Endodermal cell (in vitro differentiated cells): ENCODE data around the gene DPP8. TPM values are rescaled to one million over a fixed set of nuclear protein-coding genes. Genes with fewer than 3 reads are reported as not detected.
A peak's percentile ranks its signal among the peaks of the same experiment; 100 is the strongest.

Experiments
- DNase-seq: peaks from one replicate; pipeline ENCODE4 v3.0.0-alpha.2; 2017
- H3K27ac ChIP-seq: 2 replicates; pipeline ENCODE4 v1.5.1; 2013; ENCODE audit warnings: mild to moderate bottlenecking, low read depth, low read length, moderate library complexity
- H3K27me3 ChIP-seq: 2 replicates; pipeline ENCODE4 v1.6.1; 2013; ENCODE audit warnings: mild to moderate bottlenecking, low read length, moderate library complexity; ENCODE audit not compliant: insufficient read depth, control insufficient read depth, poor library complexity, severe bottlenecking
- H3K36me3 ChIP-seq: 2 replicates; pipeline ENCODE4 v1.7.0; 2013; ENCODE audit warnings: mild to moderate bottlenecking, low read length, moderate library complexity; ENCODE audit not compliant: control insufficient read depth, insufficient read depth
- H3K4me1 ChIP-seq: one replicate; pipeline ENCODE4 v1.7.0; 2013; ENCODE audit warnings: low read length; ENCODE audit not compliant: control insufficient read depth, insufficient read depth
- H3K4me3 ChIP-seq: 2 replicates; pipeline ENCODE4 v1.5.1; 2013; ENCODE audit warnings: mild to moderate bottlenecking, low read length, moderate library complexity
- H3K9ac ChIP-seq: 2 replicates; pipeline ENCODE4 v1.6.1; 2013; ENCODE audit warnings: mild to moderate bottlenecking, low read length, moderate library complexity; ENCODE audit not compliant: poor library complexity, severe bottlenecking; ENCODE audit errors: extremely low read depth
- H3K9me3 ChIP-seq: 2 replicates; pipeline ENCODE4 v1.6.1; 2013; ENCODE audit warnings: mild to moderate bottlenecking, low read length, moderate library complexity; ENCODE audit not compliant: control insufficient read depth
- H3K27ac Mint-ChIP-seq: 2 replicates; pipeline ENCODE4 v1.8.0; 2020; ENCODE audit warnings: mixed read lengths
- H3K27me3 Mint-ChIP-seq: 2 replicates; pipeline ENCODE4 v1.8.0; 2021; ENCODE audit warnings: mild to moderate bottlenecking, mixed read lengths; ENCODE audit not compliant: insufficient read depth
- H3K36me3 Mint-ChIP-seq: 2 replicates; pipeline ENCODE4 v1.8.0; 2020; ENCODE audit warnings: low read depth, mixed read lengths
- H3K4me1 Mint-ChIP-seq: 2 replicates; pipeline ENCODE4 v1.8.0; 2020; ENCODE audit warnings: mixed read lengths
- H3K4me3 Mint-ChIP-seq: 2 replicates; pipeline ENCODE4 v1.8.0; 2020; ENCODE audit warnings: mild to moderate bottlenecking, moderate library complexity, mixed read lengths
- H3K9me3 Mint-ChIP-seq: 2 replicates; pipeline ENCODE4 v1.8.0; 2020; ENCODE audit warnings: mild to moderate bottlenecking, mixed read lengths
- WGBS, 2 experiments: methylation state at CpG; one replicate each; pipeline versions ENCODE4 v1.1.5 to v1.1.7; 2013; ENCODE audit warnings: missing lambda C conversion rate in 2 of 2, mixed read lengths in 1 of 2; ENCODE audit not compliant: insufficient coverage in 1 of 2, insufficient read length in 1 of 2; 5-methylcytosine and 5-hydroxymethylcytosine counted together
- total RNA-seq, 2 donors: library from RNA; stranded (reverse); fragmentation: NEBNext Ultra II Directional in 1 of 2; extraction: Animal tissue kit (Norgen Biotek cat#: 25700) in 1 of 2; gene quantifications; 2 replicates in 1 of 2; 3 replicates in 1 of 2; pipeline ENCODE4 v1.2.1, GENCODE V29; 2021
- TF ChIP-seq, protein P1 (sequence below): fragments of 200-600 bp; sonication (generic); conservative IDR thresholded peaks from 2 replicates; pipeline ENCODE4 v1.5.0; 2021; ENCODE audit warnings: antibody characterized with exemption, mild to moderate bottlenecking

The DPP8 gene
- total RNA-seq, 2 donors from 2014 or later = 31.8 to 34.9 TPM

DNA sequence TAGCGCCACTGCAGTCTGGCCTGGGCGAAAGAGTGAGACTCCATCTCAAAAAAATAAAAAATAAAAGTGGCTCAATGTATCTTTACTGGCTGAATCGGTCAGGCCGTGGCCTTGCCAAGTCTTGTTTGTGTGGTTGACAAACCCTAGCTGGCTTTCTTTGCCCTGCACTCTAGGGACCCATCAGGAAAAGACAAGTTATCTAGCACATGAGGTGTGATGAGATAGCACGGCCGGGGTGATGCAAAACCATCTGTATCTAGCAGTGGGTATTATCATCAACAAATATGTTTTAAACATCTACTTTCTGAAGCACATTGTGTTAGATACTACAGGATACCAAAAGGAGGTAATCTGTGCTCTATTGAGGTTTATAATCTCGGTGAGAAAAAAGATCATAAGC is 3.9 kb upstream of the DPP8 start:
- WGBS, 2 experiments = 71 to 84% methylated on average over 6 of the region's 7 CpGs
- H3K27ac ChIP-seq = no peak overlapping the region
- DNase-seq = peak; percentile 65
- no peaks in the 10 kb centered on the region for H3K9me3 ChIP-seq
- Mint-ChIP-seq H3K4me1 (peaks cover 8% of the 10 kb centered on the region), H3K9me3 (peaks cover 3% of the 10 kb centered on the region), H3K27ac (peak overlapping the region; percentile 9), H3K27me3 (peaks cover 6% of the 10 kb centered on the region), H3K4me3 (no peak overlapping the region), H3K36me3 (no peaks in the 10 kb centered on the region)
- H3K4me1 ChIP-seq = no peaks in the 10 kb centered on the region
- H3K36me3 ChIP-seq = no peaks in the 10 kb centered on the region
- H3K4me3 ChIP-seq = no peak overlapping the region
- no peak overlapping the region for H3K9ac ChIP-seq
- peaks cover 9% of the 10 kb centered on the region for H3K27me3 ChIP-seq
- TF ChIP-seq, protein P1, sequence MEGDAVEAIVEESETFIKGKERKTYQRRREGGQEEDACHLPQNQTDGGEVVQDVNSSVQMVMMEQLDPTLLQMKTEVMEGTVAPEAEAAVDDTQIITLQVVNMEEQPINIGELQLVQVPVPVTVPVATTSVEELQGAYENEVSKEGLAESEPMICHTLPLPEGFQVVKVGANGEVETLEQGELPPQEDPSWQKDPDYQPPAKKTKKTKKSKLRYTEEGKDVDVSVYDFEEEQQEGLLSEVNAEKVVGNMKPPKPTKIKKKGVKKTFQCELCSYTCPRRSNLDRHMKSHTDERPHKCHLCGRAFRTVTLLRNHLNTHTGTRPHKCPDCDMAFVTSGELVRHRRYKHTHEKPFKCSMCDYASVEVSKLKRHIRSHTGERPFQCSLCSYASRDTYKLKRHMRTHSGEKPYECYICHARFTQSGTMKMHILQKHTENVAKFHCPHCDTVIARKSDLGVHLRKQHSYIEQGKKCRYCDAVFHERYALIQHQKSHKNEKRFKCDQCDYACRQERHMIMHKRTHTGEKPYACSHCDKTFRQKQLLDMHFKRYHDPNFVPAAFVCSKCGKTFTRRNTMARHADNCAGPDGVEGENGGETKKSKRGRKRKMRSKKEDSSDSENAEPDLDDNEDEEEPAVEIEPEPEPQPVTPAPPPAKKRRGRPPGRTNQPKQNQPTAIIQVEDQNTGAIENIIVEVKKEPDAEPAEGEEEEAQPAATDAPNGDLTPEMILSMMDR = no peak

DNA sequence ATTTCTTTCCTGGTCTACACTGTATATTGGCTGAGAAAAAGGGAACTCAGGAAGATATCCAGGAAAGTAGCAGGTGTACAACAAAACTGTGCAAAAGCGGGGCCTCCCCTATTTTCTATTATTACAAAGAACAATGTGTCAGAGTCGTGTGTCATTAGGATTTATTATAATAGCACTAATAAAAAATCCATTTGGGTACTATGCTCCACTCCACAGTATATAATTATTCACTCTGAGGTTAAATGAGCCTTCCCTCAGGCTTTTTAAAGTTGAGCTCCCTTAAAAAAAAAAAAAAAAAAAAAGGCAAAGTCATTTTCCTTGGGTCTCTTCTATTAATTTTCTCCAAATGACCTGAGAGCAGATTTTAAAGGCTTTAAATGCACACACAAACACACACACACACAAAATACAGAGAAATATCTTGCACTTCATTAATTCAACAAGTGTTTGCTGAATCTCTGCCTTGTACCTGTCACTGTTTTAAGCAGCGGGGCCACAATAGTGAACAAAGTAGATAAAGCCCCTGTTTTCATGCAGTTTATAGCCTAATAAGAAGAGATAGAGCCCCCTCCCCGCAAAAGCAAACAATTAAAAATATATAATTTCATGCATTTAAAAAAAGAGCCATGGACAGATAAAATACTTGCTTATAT is 1.3 kb upstream of the DPP8 start:
- Mint-ChIP-seq H3K27me3 (peaks cover 6% of the 10 kb centered on the region), H3K4me3 (no peak overlapping the region), H3K27ac (no peak overlapping the region), H3K36me3 (peaks cover 11% of the 10 kb centered on the region), H3K4me1 (peaks cover 12% of the 10 kb centered on the region), H3K9me3 (peaks cover 3% of the 10 kb centered on the region)
- Histone ChIP-seq H3K27me3 (peaks cover 5% of the 10 kb centered on the region), H3K36me3 (peaks cover 17% of the 10 kb centered on the region), H3K4me1 (no peaks in the 10 kb centered on the region), H3K9me3 (no peaks in the 10 kb centered on the region), H3K9ac (no peak overlapping the region), H3K27ac (no peak overlapping the region), H3K4me3 (no peak overlapping the region)
- DNase-seq = no peak
- 100% methylated on average over 1 to 2 of the region's 4 CpGs for WGBS, 2 experiments
- TF ChIP-seq, protein P1 = no peak

DNA sequence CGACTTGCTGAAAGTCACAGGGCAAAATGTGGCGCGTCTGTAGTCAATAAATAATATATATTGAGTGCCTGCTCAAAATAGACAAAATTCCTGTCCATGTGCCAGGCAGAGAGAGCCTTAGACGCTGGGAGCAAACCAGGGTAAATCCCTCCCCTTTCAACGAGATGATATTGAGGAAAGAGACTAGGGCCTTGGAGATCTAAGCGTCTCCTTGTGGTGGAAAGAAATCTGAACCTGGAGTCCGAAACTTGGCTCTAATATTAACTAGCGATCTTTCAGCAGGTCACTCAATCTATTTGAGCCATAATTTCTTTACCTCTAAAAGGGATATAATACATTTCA is 348 bp upstream of the DPP8 start:
- peaks cover 6% of the 10 kb centered on the region for H3K27me3 Mint-ChIP-seq

More for the DNA sequence above, 348 bp upstream of the DPP8 start:
- no peaks in the 10 kb centered on the region for H3K4me1 ChIP-seq
- H3K27ac ChIP-seq = no peak overlapping the region
- Mint-ChIP-seq H3K9me3 (peaks cover 3% of the 10 kb centered on the region), H3K4me3 (peak overlapping the region; percentile 86), H3K36me3 (peaks cover 11% of the 10 kb centered on the region), H3K27ac (no peak overlapping the region), H3K4me1 (peaks cover 12% of the 10 kb centered on the region)
- peaks cover 18% of the 10 kb centered on the region for H3K36me3 ChIP-seq
- DNase-seq = no peak
- peaks cover 5% of the 10 kb centered on the region for H3K27me3 ChIP-seq
- TF ChIP-seq, protein P1 = no peak
- WGBS, 2 experiments = 50 to 57% methylated on average over 6 to 8 of the region's 8 CpGs
- peak overlapping the region; percentile 96 for H3K4me3 ChIP-seq
- H3K9me3 ChIP-seq = no peaks in the 10 kb centered on the region
- no peak overlapping the region for H3K9ac ChIP-seq
